Nephron progenitor cell (in vitro differentiated cells): ENCODE results near the gene NXF1.

ENCODE experiments used
- DNase-seq: peaks from one replicate; pipeline ENCODE4 v3.0.0; 2021
- H3K27ac Mint-ChIP-seq: 2 replicates; pipeline ENCODE4 v1.8.0; 2021; ENCODE audit warnings: mild to moderate bottlenecking, moderate library complexity, mixed read lengths
- H3K27me3 Mint-ChIP-seq: 2 replicates; pipeline ENCODE4 v1.8.0; 2021; ENCODE audit warnings: mild to moderate bottlenecking, low read depth, mixed read lengths; ENCODE audit not compliant: poor library complexity
- H3K36me3 Mint-ChIP-seq: 2 replicates; pipeline ENCODE4 v1.8.0; 2021; ENCODE audit warnings: low read depth, mixed read lengths
- H3K4me1 Mint-ChIP-seq: 2 replicates; pipeline ENCODE4 v1.8.0; 2021; ENCODE audit warnings: mixed read lengths
- H3K4me3 Mint-ChIP-seq: 2 replicates; pipeline ENCODE4 v1.8.0; 2021; ENCODE audit warnings: mild to moderate bottlenecking, moderate library complexity, mixed read lengths
- H3K9me3 Mint-ChIP-seq: 2 replicates; pipeline ENCODE4 v1.8.0; 2021; ENCODE audit warnings: mild to moderate bottlenecking, moderate library complexity, mixed read lengths
- CTCF ChIP-seq: fragments of 200-600 bp; sonication (generic); IDR thresholded peaks from 2 replicates; pipeline ENCODE4 v1.5.0; 2021; ENCODE audit warnings: antibody characterized with exemption

Gene NXF1

GRCh38 chr11:62792202-62792575, 13.1 kb downstream of the NXF1 start:
- Mint-ChIP-seq H3K27ac (peak overlapping the region; percentile 97), H3K4me1 (peaks cover 44% of the 10 kb centered on the region), H3K9me3 (no peaks in the 10 kb centered on the region), H3K27me3 (peaks cover 3% of the 10 kb centered on the region), H3K36me3 (peaks cover 66% of the 10 kb centered on the region), H3K4me3 (peak overlapping the region; percentile 92)
- DNase-seq, result peak; percentile 39
- TF ChIP-seq CTCF, result no peak

GRCh38 chr11:62791501-62792201, 13.6 kb downstream of the NXF1 start, which contains the start of gene TMEM223:
TMEM223 (minus strand) TSS chr11:62792006; CDS start chr11:62791994, 12 bp downstream.
- Mint-ChIP-seq H3K27ac (peak within 1 kb of the TSS; percentile 97), H3K27me3 (no peaks in the 10 kb centered on the region), H3K4me1 (peaks cover 44% of the 10 kb centered on the region), H3K36me3 (peaks cover 62% of the 10 kb centered on the region), H3K4me3 (peak within 1 kb of the TSS; percentile 92), H3K9me3 (no peaks in the 10 kb centered on the region)
- no peak for TF ChIP-seq CTCF
- peak; percentile 89 for DNase-seq

GRCh38 chr11:62789576-62789975, 15.7 kb downstream of the NXF1 start:
- Mint-ChIP-seq H3K9me3 (no peaks in the 10 kb centered on the region), H3K4me1 (peaks cover 48% of the 10 kb centered on the region), H3K27ac (peak overlapping the region; percentile 92), H3K4me3 (peak overlapping the region; percentile 92), H3K36me3 (peaks cover 46% of the 10 kb centered on the region), H3K27me3 (no peaks in the 10 kb centered on the region)
- TF ChIP-seq CTCF, result no peak
- no peak for DNase-seq

GRCh38 chr11:62788991-62789390, 16.2 kb downstream of the NXF1 start:
- Mint-ChIP-seq H3K36me3 (peaks cover 42% of the 10 kb centered on the region), H3K27me3 (peaks cover 2% of the 10 kb centered on the region), H3K27ac (peak overlapping the region; percentile 68), H3K9me3 (no peaks in the 10 kb centered on the region), H3K4me1 (peaks cover 48% of the 10 kb centered on the region), H3K4me3 (peak overlapping the region; percentile 92)
- no peak for DNase-seq
- TF ChIP-seq CTCF, result no peak

GRCh38 chr11:62787005-62787759, 18.1 kb downstream of the NXF1 start, which contains the start of gene TMEM179B:
TMEM179B (plus strand) TSS chr11:62787402; CDS start chr11:62787432, 30 bp downstream.
- peaks cover 44% of the 10 kb centered on the region for H3K4me1 Mint-ChIP-seq
- H3K27ac Mint-ChIP-seq, result peak within 1 kb of the TSS; percentile 94
- no peak for TF ChIP-seq CTCF
- H3K36me3 Mint-ChIP-seq, result peaks cover 48% of the 10 kb centered on the region
- peak within 1 kb of the TSS; percentile 92 for H3K4me3 Mint-ChIP-seq
- H3K27me3 Mint-ChIP-seq, result peaks cover 2% of the 10 kb centered on the region
- DNase-seq, result peak; percentile 97
- no peaks in the 10 kb centered on the region for H3K9me3 Mint-ChIP-seq
